ENCODE measurements around the gene CFAP251. TPM values are rescaled to one million over a fixed set of nuclear protein-coding genes. Genes with fewer than 3 reads are reported as not detected.
"Not testable (repeated sequence)": the region's sequence is repeated elsewhere in the genome, so short reads cannot be mapped to it uniquely, and the experiment has no call there.

The CFAP251 gene
- total RNA-seq, 4 donors from 2014 or later = 0.41 to 1.7 TPM; not detected in 2

- no peak for TF ChIP-seq POLR2AphosphoS5 (IDR thresholded peaks at IDR 0.05)
- no peak for TF ChIP-seq EP300 (IDR thresholded peaks at IDR 0.05; ENCODE audit: low read depth)
- TF ChIP-seq CTCF (IDR thresholded peaks at IDR 0.05) = no peak
- no peak for TF ChIP-seq POLR2A (IDR thresholded peaks at IDR 0.05)
- Histone ChIP-seq H3K27ac (no peak overlapping the region), H3K4me1 (peaks cover 3 to 6% (median 5%) of the 10 kb centered on the region in 4 donors), H3K27me3 (no peaks in the 10 kb centered on the region), H3K36me3 (no peaks in the 10 kb centered on the region), H3K9me3 (no peaks in the 10 kb centered on the region), H3K4me3 (no peak overlapping the region)
- DNase-seq = no peak
- intact Hi-C loops (cut with DNase I; ENCODE audit: low total_unique reads) = no loop called here
- WGBS, 2 donors (ENCODE audit: low coverage in 1 of 2) = 73 to 87% methylated on average over 3 to 6 of the region's 6 CpGs
- in situ Hi-C loops (cut with MboI; ENCODE audit: low pct_ligation_motif_present in 1 of 4, low pct_unique_long_range_greater_than_20kb in 1 of 4, low sequenced_read_pairs in 3 of 4) = no loop called here
These were observed 44.3 kb upstream of the CFAP251 start for GRCh38 chr12:121874071-121874470.

- no peak for DNase-seq
- intact Hi-C loops (cut with DNase I; ENCODE audit: low total_unique reads) = no loop called here
- Histone ChIP-seq H3K4me3 (no peak overlapping the region), H3K4me1 (peaks cover 3 to 6% (median 5%) of the 10 kb centered on the region in 4 donors), H3K9me3 (no peaks in the 10 kb centered on the region), H3K27me3 (no peaks in the 10 kb centered on the region), H3K27ac (no peak overlapping the region), H3K36me3 (no peaks in the 10 kb centered on the region)
- WGBS, 2 donors (ENCODE audit: low coverage in 1 of 2) = 82 to 88% methylated on average over 3 to 6 of the region's 6 CpGs
- TF ChIP-seq CTCF (IDR thresholded peaks at IDR 0.05) (no peak), POLR2A (IDR thresholded peaks at IDR 0.05) (no peak), POLR2AphosphoS5 (IDR thresholded peaks at IDR 0.05) (no peak), EP300 (IDR thresholded peaks at IDR 0.05; ENCODE audit: low read depth) (no peak)
- in situ Hi-C loops (cut with MboI; ENCODE audit: low pct_ligation_motif_present in 1 of 4, low pct_unique_long_range_greater_than_20kb in 1 of 4, low sequenced_read_pairs in 3 of 4) = no loop called here
These were observed 42.8 kb upstream of the CFAP251 start for GRCh38 chr12:121875582-121875981.

- H3K27ac ChIP-seq; in situ Hi-C loops (cut with MboI; ENCODE audit: low pct_ligation_motif_present in 1 of 4, low pct_unique_long_range_greater_than_20kb in 1 of 4, low sequenced_read_pairs in 3 of 4); H3K4me3 ChIP-seq; H3K27me3 ChIP-seq; H3K9me3 ChIP-seq; H3K4me1 ChIP-seq; intact Hi-C loops (cut with DNase I; ENCODE audit: low total_unique reads); DNase-seq; H3K36me3 ChIP-seq: not testable (repeated sequence)
- 80 to 92% methylated on average over 1 to 8 of the region's 8 CpGs for WGBS, 2 donors (ENCODE audit: low coverage in 1 of 2)
These were observed 42.3 kb upstream of the CFAP251 start for GRCh38 chr12:121876080-121876447.

GRCh38 chr12:121883315-121883660 lies 35.1 kb upstream of the CFAP251 start:
- WGBS, 2 donors (ENCODE audit: low coverage in 1 of 2) = 43 to 57% methylated on average over 4 of the region's 4 CpGs
- no peak for DNase-seq
- Histone ChIP-seq H3K9me3 (no peaks in the 10 kb centered on the region), H3K36me3 (no peaks in the 10 kb centered on the region), H3K27ac (no peak overlapping the region), H3K4me3 (no peak overlapping the region), H3K27me3 (no peaks in the 10 kb centered on the region), H3K4me1 (peaks cover 0 to 4% (median 2%) of the 10 kb centered on the region in 4 donors)
- intact Hi-C loops (cut with DNase I; ENCODE audit: low total_unique reads) = no loop called here
- in situ Hi-C loops (cut with MboI; ENCODE audit: low pct_ligation_motif_present in 1 of 4, low pct_unique_long_range_greater_than_20kb in 1 of 4, low sequenced_read_pairs in 3 of 4) = loop anchor here in 2 of 4 donors (10.0 kb wide), 2 partner anchors 88 to 188 kb away; partner anchors contain the start of gene RHOF (in 1 of the 2)
- no peak for TF ChIP-seq EP300 (IDR thresholded peaks at IDR 0.05; ENCODE audit: low read depth)
- TF ChIP-seq POLR2AphosphoS5 (IDR thresholded peaks at IDR 0.05) = no peak
- TF ChIP-seq POLR2A (IDR thresholded peaks at IDR 0.05) = no peak
- TF ChIP-seq CTCF (IDR thresholded peaks at IDR 0.05) = no peak

GRCh38 chr12:121885129-121885528 lies 33.3 kb upstream of the CFAP251 start:
- H3K4me3 ChIP-seq; H3K27me3 ChIP-seq; intact Hi-C loops (cut with DNase I; ENCODE audit: low total_unique reads); DNase-seq; H3K9me3 ChIP-seq; H3K36me3 ChIP-seq; H3K27ac ChIP-seq: not testable (repeated sequence)
- in situ Hi-C loops (cut with MboI; ENCODE audit: low pct_ligation_motif_present in 1 of 4, low pct_unique_long_range_greater_than_20kb in 1 of 4, low sequenced_read_pairs in 3 of 4) = loop anchor here in 2 of 4 donors (10.0 kb wide), 2 partner anchors 90 to 190 kb away; partner anchors contain the start of gene RHOF (in 1 of the 2)
- H3K4me1 ChIP-seq = peaks cover 9 to 15% (median 13%) of the 10 kb centered on the region in 4 donors
- WGBS, 2 donors (ENCODE audit: low coverage in 1 of 2) = 86% methylated on average over 2 to 11 of the region's 11 CpGs

Measured in transverse colon (tissue), 4 donors.